Measurements from ENCODE around the gene WTAP.
"Not testable (repeated sequence)": the region's sequence is repeated elsewhere in the genome, so short reads cannot be mapped to it uniquely, and the experiment has no call there.

Gene WTAP

GRCh38 chr6:159729598-159730331, 2.5 kb downstream of the WTAP start:
- DNase-seq: peak; percentile 21

DNA sequence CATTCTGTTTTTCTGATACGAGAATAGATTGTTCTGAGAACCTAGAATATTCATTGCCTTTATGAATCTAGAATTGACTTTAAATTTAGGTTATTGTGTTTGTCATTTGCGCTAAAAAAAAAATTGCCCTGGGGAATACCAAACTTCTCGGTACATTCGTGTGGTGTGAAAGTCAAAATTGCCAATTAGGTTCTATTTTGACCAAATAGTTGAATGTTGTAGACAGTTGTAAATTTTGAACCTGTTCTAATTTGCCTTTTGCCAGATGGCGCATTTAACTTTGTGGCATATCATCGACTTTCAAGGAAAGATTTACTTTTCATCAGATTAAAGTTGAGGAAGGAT, 3.0 kb downstream of the WTAP start:
- no peak for DNase-seq

GRCh38 chr6:159732550-159732949, 5.2 kb downstream of the WTAP start:
- not testable (repeated sequence) for DNase-seq

DNA sequence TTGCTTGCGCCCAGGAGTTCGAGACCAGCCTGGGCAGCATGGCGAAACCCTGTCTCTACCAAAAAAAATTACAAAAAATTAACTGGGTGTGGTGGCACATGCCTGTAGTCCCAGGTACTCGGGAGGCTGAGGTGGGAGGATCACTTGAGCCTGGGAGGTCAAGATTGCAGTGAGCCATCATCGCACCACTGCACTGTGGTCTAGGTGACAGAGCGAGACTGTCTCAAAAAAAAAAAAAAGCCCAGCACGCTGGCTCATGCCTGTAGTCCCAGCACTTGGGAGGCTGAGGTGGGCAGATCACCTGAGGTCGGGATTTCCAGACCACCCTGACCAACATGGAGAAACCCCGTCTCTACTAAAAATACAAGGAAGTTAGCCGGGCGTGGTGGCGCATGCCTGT, 6.1 kb downstream of the WTAP start:
- not testable (repeated sequence) for DNase-seq

- no peak for DNase-seq
Measured at GRCh38 chr6:159736908-159737307, 9.6 kb downstream of the WTAP start.

DNA sequence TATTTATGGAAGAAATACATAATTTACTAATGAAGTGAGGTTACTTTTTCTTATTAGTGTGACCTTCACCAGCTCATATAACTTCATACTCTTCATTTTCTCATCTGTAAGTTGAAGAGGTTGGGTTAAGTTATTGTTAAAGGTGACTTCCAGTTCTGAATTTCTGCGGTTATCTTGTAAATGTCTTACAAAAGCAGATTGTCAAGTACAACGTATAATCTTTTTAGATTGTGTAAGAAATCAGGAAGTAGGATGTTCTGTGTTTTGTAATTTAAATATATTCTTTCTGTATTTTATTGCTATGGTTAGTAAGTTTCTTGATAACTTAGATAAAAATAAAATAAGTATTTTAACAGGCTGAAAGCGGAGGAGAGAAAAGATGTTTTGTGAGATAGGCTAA, 12.0 kb downstream of the WTAP start:
- no peak for DNase-seq

DNA sequence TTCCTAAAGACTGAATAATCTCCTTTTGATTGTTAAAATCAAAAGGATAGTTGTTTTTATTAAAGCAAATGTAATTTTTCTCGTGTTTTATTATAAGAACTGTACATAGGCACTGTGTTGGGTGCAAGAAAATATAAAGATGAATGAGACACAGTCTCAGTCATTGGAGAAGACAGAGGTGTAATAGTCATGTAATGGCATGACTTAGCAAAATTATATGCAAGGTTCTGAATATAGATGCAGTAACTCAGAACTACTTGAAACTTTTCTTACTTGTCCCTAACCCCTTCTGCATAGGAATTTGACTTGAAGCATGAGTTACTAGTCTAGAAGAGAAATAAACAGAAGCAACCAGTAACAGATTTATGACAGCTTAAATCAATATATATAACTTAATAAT, 14.9 kb downstream of the WTAP start:
- DNase-seq: no peak

DNA sequence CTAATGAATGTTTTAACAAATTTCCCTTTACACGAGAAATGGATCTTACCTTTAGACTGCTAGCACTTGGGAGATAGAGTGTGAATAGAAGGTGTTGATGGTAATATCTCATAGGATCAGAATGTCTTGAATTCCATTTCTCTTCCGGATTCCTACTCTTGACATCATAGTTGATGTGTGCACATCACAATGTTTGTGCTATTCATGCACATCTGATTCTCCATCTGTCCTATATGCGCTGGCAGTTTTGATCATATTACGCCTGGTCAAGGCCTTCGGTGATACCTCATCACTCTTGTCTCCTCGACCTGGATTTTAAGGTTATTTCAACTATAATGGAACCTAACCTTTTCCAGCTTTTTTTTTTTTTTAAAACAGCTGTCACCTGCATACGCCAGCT, 17.8 kb downstream of the WTAP start:
- DNase-seq: no peak

- DNase-seq: no peak
Measured at GRCh38 chr6:159746759-159747158, 19.5 kb downstream of the WTAP start.

DNA sequence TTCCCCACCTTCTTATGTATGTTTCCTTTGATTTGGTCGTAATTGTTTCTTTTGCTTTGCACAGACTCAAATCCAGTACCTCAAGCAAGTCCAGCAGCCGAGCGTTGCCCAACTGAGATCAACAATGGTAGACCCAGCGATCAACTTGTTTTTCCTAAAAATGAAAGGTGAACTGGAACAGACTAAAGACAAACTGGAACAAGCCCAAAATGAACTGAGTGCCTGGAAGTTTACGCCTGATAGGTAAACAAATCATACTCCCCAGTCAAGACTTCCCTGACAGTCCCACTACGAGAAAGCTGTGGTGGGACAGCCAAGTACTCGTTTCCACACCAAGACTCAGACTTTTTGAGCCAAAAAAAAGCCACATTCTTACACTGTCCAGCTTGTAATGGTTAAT, 20.8 kb downstream of the WTAP start:
- not testable (repeated sequence) for DNase-seq

GRCh38 chr6:159751448-159751847, 24.1 kb downstream of the WTAP start:
- DNase-seq: no peak

GRCh38 chr6:159753081-159753872, 26.0 kb downstream of the WTAP start:
- no peak for DNase-seq

DNA sequence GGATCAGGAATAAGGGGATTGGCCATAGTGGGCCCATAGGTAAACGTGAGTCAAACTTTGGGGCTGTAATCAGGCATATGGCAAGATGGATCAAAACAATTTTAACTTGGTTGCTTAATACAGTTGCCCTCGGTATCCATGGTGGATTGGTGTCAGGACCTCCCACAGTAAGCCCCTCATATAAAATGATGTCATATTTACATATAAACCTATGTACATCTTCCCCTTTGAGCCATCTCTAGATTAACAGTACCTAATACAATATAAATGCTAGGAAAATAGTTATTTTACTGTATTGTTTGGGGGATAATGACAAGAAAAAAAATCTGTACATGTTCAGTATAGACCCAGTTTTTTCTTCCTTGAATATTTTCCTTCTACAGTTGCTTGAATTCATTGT, 27.1 kb downstream of the WTAP start:
- DNase-seq: no peak

DNA sequence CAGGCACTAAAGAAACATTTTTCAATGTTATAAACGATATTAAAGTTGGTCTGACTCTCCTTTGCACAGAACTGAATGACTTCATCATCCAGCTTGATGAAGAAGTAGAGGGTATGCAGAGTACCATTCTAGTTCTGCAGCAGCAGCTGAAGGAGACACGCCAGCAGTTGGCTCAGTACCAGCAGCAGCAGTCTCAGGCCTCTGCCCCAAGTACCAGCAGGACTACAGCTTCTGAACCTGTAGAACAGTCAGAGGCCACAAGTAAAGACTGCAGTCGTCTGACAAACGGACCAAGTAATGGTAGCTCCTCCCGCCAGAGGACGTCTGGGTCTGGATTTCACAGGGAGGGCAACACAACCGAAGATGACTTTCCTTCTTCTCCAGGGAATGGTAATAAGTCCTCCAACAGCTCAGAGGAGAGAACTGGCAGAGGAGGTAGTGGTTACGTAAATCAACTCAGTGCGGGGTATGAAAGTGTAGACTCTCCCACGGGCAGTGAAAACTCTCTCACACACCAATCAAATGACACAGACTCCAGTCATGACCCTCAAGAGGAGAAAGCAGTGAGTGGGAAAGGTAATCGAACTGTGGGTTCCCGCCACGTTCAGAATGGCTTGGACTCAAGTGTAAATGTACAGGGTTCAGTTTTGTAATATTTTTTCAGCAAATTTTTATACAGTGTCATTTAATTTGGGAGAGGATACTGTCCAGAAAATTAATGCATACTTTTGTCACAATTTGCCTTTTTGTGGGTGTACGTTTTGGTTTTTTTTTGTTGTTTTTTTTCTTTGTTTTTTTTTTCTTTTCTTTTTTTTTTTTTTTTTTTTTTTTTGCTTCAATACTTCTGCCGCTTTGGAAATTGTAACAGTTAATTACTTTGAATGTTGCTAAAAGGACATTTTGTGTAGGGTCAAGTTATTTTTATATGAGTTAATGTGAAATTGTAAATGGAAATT, 27.9 kb downstream of the WTAP start:
- no peak for DNase-seq

DNA sequence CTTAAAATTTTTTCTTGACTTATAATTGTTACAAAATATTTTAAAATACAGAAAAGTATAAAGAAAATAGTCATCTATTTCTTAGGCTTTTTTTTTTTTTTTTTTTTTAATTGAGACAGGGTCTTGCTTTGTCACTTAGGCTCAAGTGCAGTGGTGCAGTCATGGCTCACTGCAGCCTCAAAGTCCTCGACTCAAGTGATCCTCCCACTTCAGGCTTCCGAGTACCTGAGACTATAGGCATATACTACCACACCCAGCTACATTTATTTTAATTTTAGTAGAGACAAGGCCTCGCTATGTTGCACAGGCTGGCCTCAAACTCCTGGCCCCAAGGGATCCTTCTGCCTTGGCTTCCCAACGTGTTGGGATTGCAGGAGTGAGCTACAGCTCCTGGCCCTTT, 29.2 kb downstream of the WTAP start:
- DNase-seq: no peak

GRCh38 chr6:159758031-159759001, 31.0 kb downstream of the WTAP start:
- peak; percentile 94 for DNase-seq

DNA sequence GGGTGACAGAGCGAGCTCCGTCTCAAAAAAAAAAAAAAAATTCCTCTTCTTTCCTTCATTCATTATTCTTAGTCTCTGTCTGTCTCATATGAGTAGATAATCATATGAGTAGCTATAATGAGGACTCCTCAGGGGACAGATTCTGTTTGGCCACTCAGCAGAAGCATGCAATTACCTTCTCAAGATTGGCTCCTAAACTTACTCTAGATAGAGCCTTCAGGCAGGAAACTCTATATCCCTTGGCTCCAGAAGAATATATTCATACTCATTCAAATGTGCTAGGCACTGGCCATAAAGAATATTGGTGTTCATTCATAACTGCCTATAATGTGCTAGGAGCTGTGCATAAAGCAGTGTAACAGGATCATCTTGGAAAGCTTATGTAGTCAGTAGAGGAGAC, 32.3 kb downstream of the WTAP start:
- DNase-seq: no peak

DNA sequence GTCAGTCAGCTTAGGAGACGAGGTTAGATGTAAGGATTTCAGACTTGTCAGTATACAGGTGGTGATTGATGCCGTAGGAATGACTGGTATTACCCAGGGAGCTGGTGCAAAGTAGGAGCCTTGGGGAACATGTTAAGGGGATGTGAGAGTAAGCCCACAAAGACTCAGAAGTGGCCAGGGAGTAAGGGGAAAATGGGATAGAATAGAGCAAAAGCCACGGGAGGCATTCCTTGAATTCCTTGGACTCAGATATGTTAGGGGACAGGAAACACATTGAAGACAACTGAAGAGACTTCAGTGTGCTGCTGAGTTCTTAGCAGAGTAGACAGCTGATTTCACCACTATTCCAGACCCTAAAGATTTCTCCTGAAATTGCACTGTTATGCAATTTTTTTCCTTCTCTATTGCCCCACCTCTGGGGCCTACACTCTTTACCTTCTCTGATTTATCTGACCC, 33.3 kb downstream of the WTAP start:
- DNase-seq: peak; percentile 94

- DNase-seq: peak; percentile 17
Measured at GRCh38 chr6:159761129-159761872, 34.0 kb downstream of the WTAP start.

DNA sequence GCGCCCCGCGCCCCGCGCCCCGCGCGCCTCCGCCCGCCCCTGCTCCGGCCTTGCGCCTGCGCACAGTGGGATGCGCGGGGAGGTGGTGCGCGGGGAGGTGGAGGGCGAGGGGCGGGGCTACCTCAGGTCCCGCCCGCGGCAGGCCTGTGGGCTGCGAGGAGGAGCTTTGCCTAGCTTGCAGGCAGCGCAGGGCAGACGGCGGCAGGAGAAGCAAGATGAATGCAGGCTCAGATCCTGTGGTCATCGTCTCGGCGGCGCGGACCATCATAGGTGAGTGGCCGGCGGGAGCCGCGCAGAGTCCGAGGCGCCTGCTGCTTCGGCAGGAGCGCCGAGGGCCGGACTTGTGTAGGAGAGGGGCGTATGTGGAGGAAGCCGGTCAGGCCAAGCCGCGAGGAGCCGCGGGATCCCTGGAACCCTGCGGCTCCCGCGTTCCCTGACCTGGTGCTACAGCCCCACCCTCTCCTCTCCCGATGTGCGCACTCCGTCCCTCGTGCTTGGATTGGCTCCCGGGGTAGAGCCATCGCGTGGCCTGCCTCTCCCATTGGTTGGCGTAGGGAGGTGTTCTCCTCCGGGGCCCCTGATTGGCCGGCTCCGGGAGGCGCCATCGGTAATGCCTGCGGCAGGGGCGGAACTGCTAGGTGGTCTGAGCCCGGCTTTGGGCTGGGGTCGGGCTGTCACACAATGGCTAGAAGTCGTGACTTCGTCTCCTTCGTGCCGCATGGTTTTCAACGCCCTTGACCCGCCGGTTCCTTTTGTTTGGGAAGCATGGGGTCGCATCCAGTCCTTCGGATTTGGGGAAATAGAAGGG, 34.8 kb downstream of the WTAP start, which contains the start of gene ACAT2:
ACAT2 (plus strand) TSS at position 173 of the 808 bp plus-strand sequence; CDS start at position 216, 43 bp downstream.
- peak; percentile 96 for DNase-seq

Measured in fibroblast of skin of right biceps (primary cell).